Measurements from ENCODE around the gene FCAMR.

Gene FCAMR

DNA sequence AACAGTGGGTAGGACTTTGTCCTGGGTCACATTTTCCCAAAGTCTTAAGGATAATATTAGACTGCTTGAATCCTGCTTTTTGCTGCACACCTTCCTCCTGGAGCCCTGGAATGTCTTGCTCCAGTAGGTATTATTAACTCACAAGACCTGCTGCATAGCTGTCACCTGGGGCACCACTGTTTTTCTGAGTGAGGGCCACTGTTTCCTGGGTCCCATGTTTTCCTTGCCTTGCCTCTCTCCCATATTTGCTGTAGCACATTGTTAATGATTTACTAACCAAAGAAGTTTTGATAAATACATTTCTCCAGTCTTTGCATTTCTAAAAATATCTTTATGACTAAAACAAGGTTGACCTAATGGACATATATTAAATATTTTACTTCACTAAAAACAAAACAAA lies 22.5 kb upstream of the FCAMR start:
- no peak for DNase-seq

GRCh38 chr1:206987873-206988272 lies 17.6 kb upstream of the FCAMR start:
- DNase-seq = no peak

- no peak for DNase-seq
These were observed 16.6 kb upstream of the FCAMR start for GRCh38 chr1:206986885-206987284.

- no peak for DNase-seq
These were observed 16.1 kb upstream of the FCAMR start for GRCh38 chr1:206986402-206986801.

GRCh38 chr1:206985162-206985749 lies 15.0 kb upstream of the FCAMR start:
- no peak for DNase-seq

DNA sequence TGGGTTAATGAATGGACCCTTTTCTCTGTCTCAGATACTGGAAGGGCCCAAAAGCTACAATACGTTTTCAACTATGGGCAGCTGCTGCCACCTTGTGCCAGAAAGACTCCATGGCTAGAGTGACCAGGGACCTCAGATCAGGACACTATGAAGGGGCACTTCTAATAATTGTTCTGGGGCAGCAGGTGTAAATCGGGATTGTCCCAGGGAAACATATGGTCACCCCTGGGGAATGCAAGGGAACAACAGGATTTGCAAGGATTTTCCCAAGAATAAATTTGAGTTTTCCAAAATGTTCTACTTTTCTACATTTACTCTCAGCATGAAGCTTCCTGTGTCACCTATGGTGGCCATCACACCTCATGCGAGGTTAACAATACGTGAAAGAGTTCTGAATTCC lies 12.0 kb upstream of the FCAMR start:
- peak; percentile 54 for DNase-seq

DNA sequence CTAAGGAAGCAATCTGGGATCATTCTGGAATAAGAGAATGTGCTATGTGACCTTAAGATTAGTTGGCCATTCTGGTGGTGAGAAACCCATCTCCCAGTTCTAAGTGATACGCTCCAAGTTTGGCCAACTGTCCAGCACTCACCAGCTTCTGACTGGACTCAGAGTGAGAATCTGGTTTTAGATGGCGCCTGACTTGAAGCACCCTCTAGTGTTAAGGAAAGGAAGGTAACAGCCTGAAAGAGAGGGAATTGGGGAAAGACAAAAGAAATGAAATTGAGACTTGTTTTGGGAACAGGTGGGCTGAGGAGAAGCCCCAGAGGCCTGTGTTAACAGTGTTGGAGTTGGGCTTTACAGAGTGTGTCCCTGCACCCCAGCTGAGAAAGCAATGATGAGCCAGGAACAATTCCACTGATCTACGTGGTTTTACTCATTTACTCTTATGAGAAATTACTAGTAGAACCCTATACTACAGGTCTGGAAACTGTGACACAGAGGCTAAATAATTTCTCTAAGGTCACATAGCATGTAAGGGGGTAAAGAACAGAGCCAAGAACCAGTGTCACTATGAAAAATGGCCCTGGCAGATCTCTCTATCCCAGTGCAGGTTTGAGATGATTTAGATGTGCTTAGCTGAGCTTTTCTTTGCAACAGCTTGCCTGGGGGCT lies 9.3 kb upstream of the FCAMR start:
- DNase-seq = no peak

GRCh38 chr1:206978259-206978658 lies 8.0 kb upstream of the FCAMR start:
- DNase-seq = no peak

GRCh38 chr1:206975306-206975705 lies 5.0 kb upstream of the FCAMR start:
- no peak for DNase-seq

DNA sequence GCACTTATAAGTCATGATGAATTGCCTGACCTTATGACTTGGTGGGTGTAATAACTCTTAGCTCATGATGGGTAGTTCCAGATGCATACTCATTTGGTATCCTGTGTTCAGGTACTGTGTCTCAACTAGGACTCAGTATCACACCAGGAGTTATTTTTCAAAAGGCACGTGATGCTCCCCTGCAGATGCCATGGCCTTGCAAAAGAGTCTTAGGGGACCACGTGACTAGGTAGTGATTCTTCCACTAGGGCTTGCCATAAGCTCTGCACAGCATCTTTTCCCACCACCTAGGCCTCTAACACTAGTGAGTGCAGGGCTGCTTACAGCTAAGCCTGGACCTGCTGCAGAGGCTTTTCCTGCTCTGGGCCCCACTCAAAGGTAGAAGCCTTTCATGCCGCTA lies 3.9 kb upstream of the FCAMR start:
- DNase-seq = no peak

GRCh38 chr1:206972728-206973127 lies 2.5 kb upstream of the FCAMR start:
- no peak for DNase-seq

DNA sequence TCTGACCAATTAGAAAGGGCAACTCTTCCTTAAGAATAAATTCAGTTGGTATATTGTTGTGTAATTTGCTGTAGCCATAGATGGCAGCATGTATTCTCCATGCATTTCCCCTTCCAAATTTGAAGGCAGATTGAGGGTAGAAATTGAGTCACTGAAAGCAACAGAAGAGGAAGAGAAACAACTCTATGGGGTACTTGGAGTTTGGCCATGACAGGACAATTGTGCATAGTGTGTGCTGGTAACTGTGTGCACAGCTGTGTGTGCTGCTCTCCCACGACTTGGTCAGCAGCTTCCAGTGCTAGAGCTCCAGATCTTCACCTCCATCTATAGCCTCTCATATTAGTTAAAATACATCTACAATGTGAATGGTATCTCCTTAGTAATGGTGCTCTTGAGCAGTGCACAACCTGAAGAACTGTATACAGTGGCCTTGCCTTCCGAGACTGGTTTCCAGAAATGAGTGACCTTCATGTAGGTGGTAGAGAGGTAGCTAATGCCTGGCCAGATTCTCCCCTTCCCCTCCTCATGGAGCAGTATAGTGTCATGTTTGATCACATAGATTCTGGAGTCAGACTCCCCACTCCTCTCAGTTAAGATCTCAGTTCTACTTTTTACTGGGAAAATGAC lies 882 bp upstream of the FCAMR start:
- DNase-seq = no peak

DNA sequence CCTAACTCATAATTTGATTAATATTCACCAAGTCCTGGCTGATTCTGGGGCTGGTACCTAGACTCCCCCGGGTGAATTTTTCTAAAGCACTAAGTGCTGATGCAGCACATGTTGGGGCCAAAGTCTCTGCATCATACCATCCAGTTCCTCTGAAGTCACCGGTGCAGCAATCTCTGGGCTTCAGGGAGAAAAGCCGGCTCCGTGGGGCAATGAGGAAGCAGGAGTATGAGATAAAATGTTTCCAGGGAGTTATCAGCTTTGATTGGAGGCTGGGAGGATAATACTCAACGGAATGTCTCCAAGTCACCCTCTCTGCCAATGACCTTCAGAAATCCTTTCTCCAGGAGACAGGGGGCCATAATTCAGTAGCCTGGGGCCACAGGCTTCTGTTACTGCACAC lies 1.2 kb downstream of the FCAMR start:
- no peak for DNase-seq

DNA sequence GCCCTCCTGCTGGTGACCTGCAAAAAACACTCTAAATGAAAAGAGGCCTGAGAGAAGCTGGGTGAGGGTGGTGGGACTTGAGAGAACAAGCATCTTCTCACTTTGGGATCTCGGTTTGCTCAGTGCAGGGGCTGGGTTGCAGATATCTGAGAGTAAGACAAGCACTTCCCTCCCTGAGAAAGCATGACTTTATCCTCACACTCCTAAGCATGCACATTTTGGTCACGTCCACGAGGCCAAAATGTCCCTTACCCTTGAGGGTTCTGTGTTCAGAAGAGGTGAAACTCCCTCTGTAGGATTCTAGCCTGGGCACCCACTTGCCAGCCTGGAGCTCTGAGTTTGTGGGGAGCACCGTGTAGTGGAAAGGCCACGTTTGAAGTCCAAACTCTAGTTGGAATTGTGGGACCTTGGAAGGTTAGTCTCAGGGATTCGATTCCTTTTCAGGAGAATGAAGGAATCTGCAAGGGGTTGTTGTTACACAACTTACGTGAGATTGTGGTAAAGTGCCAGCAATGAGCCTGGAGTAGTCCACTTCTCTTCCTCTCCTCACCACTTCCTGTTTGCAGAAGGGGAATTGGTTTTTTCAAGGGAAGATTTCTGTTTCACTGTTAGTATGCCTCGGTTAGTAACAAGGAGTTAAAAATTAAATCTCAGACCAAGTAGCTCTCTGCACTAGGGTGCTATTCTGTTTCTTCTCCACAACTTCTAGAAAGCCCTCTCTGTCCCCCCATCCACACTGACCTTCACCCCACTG lies 3.0 kb downstream of the FCAMR start:
- DNase-seq = peak; percentile 53

GRCh38 chr1:206965781-206966180 lies 4.5 kb downstream of the FCAMR start:
- DNase-seq = no peak

- DNase-seq = no peak
These were observed 6.5 kb downstream of the FCAMR start for GRCh38 chr1:206963740-206964139.

DNA sequence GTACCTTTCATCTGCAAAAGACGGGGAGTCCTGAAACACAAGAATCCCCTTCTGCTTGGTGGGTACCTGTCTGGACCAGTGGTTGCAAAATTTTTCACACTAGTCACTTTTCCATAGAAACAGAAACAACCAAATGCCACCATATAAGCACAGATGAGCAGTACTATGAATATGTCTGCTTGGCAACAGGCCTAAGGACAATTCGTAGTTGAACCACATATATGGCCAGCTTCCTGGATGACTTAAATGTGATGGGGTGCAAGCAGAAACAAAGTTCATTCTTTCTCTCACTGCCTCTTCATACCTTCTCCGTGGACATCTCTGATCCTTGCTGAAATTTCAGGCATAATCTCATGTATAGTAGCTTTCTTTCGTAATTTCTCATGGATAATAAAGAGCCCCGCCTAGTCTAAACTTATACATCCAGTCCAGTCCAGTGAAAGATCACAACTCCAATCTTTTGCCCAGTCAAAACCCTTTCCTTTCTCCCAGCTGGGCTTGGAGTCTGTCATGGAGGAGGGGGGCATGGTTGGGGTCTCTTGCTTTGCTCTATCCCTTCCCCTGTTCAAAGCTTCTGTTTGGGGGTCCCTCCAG lies 7.0 kb downstream of the FCAMR start:
- DNase-seq = no peak

DNA sequence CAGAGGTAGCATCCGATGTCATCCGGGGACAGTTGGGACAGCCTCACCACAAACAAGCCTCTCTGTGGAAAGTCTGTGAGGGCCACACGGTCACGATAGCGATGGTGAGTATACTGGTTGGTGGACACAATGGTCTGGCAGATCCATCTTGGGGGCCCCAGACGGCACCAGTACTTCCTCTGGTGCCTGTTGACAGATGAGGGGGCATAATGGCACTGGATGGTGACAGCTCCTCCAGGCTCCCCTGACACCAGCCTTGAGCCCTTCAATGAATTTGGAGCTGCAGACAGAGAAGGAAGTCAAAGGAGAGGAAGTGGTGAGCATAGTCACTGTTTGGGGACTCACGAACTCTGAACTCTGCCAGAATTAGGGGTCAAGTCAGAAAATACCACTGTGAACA lies 8.0 kb downstream of the FCAMR start:
- DNase-seq = no peak

- DNase-seq = no peak
These were observed 8.6 kb downstream of the FCAMR start for GRCh38 chr1:206961668-206962067.

DNA sequence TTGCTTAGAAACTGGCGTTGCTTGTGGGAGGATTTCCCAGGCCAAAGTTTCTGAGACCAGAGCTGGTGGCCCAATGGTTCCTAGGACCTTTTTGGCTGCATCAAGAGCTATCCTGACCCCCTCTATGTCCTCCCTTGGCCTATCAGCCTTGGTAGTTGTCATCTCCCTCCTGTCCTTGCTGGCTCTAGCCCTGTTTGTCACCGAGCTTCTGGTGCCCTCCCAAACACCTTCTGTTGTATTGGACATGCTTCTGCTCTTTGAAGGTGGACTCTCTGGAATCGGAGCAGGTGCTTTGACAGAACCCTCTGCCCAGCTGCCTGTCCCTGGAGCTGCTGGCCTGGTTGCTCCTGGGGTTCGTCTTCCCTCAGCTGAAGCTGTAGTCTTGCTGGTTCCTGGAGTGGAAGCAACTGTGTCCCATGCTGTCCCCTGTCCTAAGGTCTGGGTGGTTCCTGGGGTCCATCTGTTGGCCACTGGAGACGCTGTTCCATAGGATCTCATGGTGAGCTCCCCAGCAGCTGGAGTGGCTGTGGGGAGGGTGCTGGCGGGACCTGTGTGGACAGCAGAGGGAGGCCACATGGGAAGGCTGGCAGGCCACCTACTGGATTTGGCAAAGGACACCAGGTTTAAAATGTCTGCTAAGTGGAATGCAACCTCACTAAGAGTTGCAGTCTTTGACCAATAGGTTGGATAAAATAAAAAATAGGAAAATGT lies 9.4 kb downstream of the FCAMR start:
- no peak for DNase-seq

- DNase-seq = no peak
These were observed 12.1 kb downstream of the FCAMR start for GRCh38 chr1:206958144-206958543.

GRCh38 chr1:206957639-206958038 lies 12.6 kb downstream of the FCAMR start:
- no peak for DNase-seq

Measured in activated CD4-positive, alpha-beta T cell treated with anti-CD3 and anti-CD28 coated beads, Interleukin-10, Interleukin-2, amounts not matched to agents 100 ng/mL and 50 ng/mL, durations not matched to agents 16 hours and 8 hours (primary cell).